HEK293 (cell line): ENCODE results near the gene ATP13A3.

Experiments used
- CTCF ChIA-PET: fragments of 350-600 bp; formaldehyde crosslinking; extraction: SDS; loops from one replicate; lab custom pipeline; 2021; ENCODE audit warnings: antibody characterized with exemption; lab: Yijun Ruan, JAX
- POLR2A ChIA-PET: fragments of 300-600 bp; formaldehyde crosslinking; extraction: SDS; loops from one replicate; lab custom pipeline; 2020; ENCODE audit warnings: antibody characterized with exemption, inconsistent platforms; lab: Yijun Ruan, JAX
- H3K27ac ChIP-seq: fragments of 200-500 bp; sonication (Bioruptor generic); 2 replicates; pipeline ENCODE4 v1.5.1; 2014; ENCODE audit warnings: low read depth, low read length, control low read depth, inconsistent platforms; ENCODE audit errors: extremely low read depth
- H3K36me3 ChIP-seq, 2 experiments: fragments of 200-500 bp in 1 of 2; sonication (Bioruptor generic) in 1 of 2; 1 replicate in 1 of 2; 2 replicates in 1 of 2; pipeline ENCODE4 v1.5.1; 2014 to 2017; ENCODE audit warnings: inconsistent platforms in 2 of 2, low read length in 2 of 2; ENCODE audit not compliant: control insufficient read depth in 2 of 2, insufficient read depth in 1 of 2
- H3K4me1 ChIP-seq: fragments of 200-500 bp; sonication (Bioruptor generic); 2 replicates; pipeline ENCODE4 v1.5.1; 2014; ENCODE audit warnings: mild to moderate bottlenecking, low read length, inconsistent platforms; ENCODE audit not compliant: control insufficient read depth, insufficient read depth
- H3K4me3 ChIP-seq: 2 replicates; pipeline ENCODE4 v1.5.1; 2011; ENCODE audit warnings: low read depth, mild to moderate bottlenecking, control low read depth, low read length, moderate library complexity
- H3K9me3 ChIP-seq: fragments of 200-500 bp; sonication (Bioruptor generic); 2 replicates; pipeline ENCODE4 v1.5.1; 2014; ENCODE audit warnings: low read depth, low read length, inconsistent platforms; ENCODE audit not compliant: control insufficient read depth, insufficient read depth
- ELK4 ChIP-seq: IDR thresholded peaks from 2 replicates; pipeline ENCODE4 v1.6.1; 2011; ENCODE audit warnings: mild to moderate bottlenecking, low read depth, low read length, borderline replicate concordance
- GLIS1 ChIP-seq: fragments of 450-650 bp; formaldehyde crosslinking; IDR thresholded peaks from 2 replicates; pipeline ENCODE4 v1.5.1; 2016; ENCODE audit warnings: missing biosample characterization, missing genetic modification characterization
- GLIS2 ChIP-seq: fragments of 450-650 bp; formaldehyde crosslinking; IDR thresholded peaks from 2 replicates; pipeline ENCODE4 v1.5.1; 2016; ENCODE audit warnings: missing biosample characterization, missing genetic modification characterization
- KLF17 ChIP-seq: fragments of 450-650 bp; formaldehyde crosslinking; IDR thresholded peaks from 2 replicates; pipeline ENCODE4 v1.5.1; 2016; ENCODE audit warnings: missing biosample characterization, missing genetic modification characterization
- SETDB1 ChIP-seq: IDR thresholded peaks from one replicate; pipeline ENCODE4 v1.6.1; 2017; ENCODE audit warnings: mild to moderate bottlenecking, low read length, moderate library complexity, mixed read lengths; ENCODE audit not compliant: insufficient read length
- SP7 ChIP-seq: fragments of 450-650 bp; formaldehyde crosslinking; IDR thresholded peaks from 2 replicates; pipeline ENCODE4 v1.5.1; 2016; ENCODE audit warnings: missing biosample characterization, missing genetic modification characterization
- TCF7L2 ChIP-seq: IDR thresholded peaks from 2 replicates; pipeline ENCODE4 v1.6.1; 2011; ENCODE audit warnings: low read depth, mild to moderate bottlenecking, inconsistent platforms, low read length, moderate library complexity, borderline replicate concordance
- WT1 ChIP-seq: fragments of 450-650 bp; formaldehyde crosslinking; IDR thresholded peaks from 2 replicates; pipeline ENCODE4 v1.5.1; 2016; ENCODE audit warnings: missing biosample characterization, missing genetic modification characterization
- ZBTB17 ChIP-seq: fragments of 450-650 bp; formaldehyde crosslinking; IDR thresholded peaks from 2 replicates; pipeline ENCODE4 v1.5.1; 2016; ENCODE audit warnings: missing biosample characterization, missing genetic modification characterization
- ZBTB7A ChIP-seq: fragments of 450-650 bp; formaldehyde crosslinking; IDR thresholded peaks from 2 replicates; pipeline ENCODE4 v1.5.1; 2016; ENCODE audit warnings: low read depth, missing biosample characterization, missing genetic modification characterization
- ZFP3 ChIP-seq: fragments of 450-650 bp; formaldehyde crosslinking; IDR thresholded peaks from 2 replicates; pipeline ENCODE4 v1.5.1; 2016; ENCODE audit warnings: low read depth, missing biosample characterization, missing genetic modification characterization
- ZNF121 ChIP-seq: fragments of 450-650 bp; formaldehyde crosslinking; IDR thresholded peaks from 2 replicates; pipeline ENCODE4 v1.5.1; 2016; ENCODE audit warnings: missing biosample characterization, missing genetic modification characterization
- ZNF133 ChIP-seq: fragments of 450-650 bp; formaldehyde crosslinking; IDR thresholded peaks from 2 replicates; pipeline ENCODE4 v1.5.1; 2016; ENCODE audit warnings: missing biosample characterization, missing genetic modification characterization
- ZNF211 ChIP-seq: fragments of 450-650 bp; formaldehyde crosslinking; IDR thresholded peaks from 2 replicates; pipeline ENCODE4 v1.5.1; 2016; ENCODE audit warnings: low read depth, missing biosample characterization, missing genetic modification characterization
- ZNF221 ChIP-seq: fragments of 450-650 bp; formaldehyde crosslinking; IDR thresholded peaks from 2 replicates; pipeline ENCODE4 v1.5.1; 2017; ENCODE audit warnings: missing biosample characterization, missing genetic modification characterization, borderline replicate concordance
- ZNF292 ChIP-seq: fragments of 450-650 bp; formaldehyde crosslinking; IDR thresholded peaks from 2 replicates; pipeline ENCODE4 v1.5.1; 2016; ENCODE audit warnings: low read depth, missing biosample characterization, missing genetic modification characterization, borderline replicate concordance
- ZNF341 ChIP-seq: fragments of 450-650 bp; formaldehyde crosslinking; IDR thresholded peaks from 2 replicates; pipeline ENCODE4; 2016; ENCODE audit warnings: low read depth, missing biosample characterization, missing genetic modification characterization
- ZNF416 ChIP-seq: fragments of 450-650 bp; formaldehyde crosslinking; IDR thresholded peaks from 2 replicates; pipeline ENCODE4 v1.5.1; 2016; ENCODE audit warnings: missing biosample characterization, missing genetic modification characterization
- ZNF433 ChIP-seq: fragments of 450-650 bp; formaldehyde crosslinking; IDR thresholded peaks from 2 replicates; pipeline ENCODE4 v1.5.1; 2016; ENCODE audit warnings: missing biosample characterization, missing genetic modification characterization, low read depth
- ZNF571 ChIP-seq: fragments of 450-650 bp; formaldehyde crosslinking; IDR thresholded peaks from 2 replicates; pipeline ENCODE4 v1.5.0; 2017; ENCODE audit warnings: missing biosample characterization, missing genetic modification characterization
- ZNF585B ChIP-seq: fragments of 450-650 bp; formaldehyde crosslinking; IDR thresholded peaks from 2 replicates; pipeline ENCODE4 v1.5.1; 2016; ENCODE audit warnings: missing biosample characterization, missing genetic modification characterization
- ZNF654 ChIP-seq: fragments of 450-650 bp; formaldehyde crosslinking; IDR thresholded peaks from 2 replicates; pipeline ENCODE4 v1.5.1; 2016; ENCODE audit warnings: low read depth, missing biosample characterization, missing genetic modification characterization
- ZNF670 ChIP-seq: fragments of 450-650 bp; formaldehyde crosslinking; IDR thresholded peaks from 2 replicates; pipeline ENCODE4 v1.5.1; 2016; ENCODE audit warnings: missing biosample characterization, missing genetic modification characterization, low read depth
- ZNF704 ChIP-seq: fragments of 450-650 bp; formaldehyde crosslinking; IDR thresholded peaks from 2 replicates; pipeline ENCODE4 v1.5.1; 2016; ENCODE audit warnings: missing biosample characterization, missing genetic modification characterization
- ZNF707 ChIP-seq: fragments of 450-650 bp; formaldehyde crosslinking; IDR thresholded peaks from 2 replicates; pipeline ENCODE4 v1.5.1; 2016; ENCODE audit warnings: missing biosample characterization, missing genetic modification characterization
- ZNF747 ChIP-seq: fragments of 450-650 bp; formaldehyde crosslinking; IDR thresholded peaks from 2 replicates; pipeline ENCODE4 v1.5.1; 2016; ENCODE audit warnings: missing biosample characterization, missing genetic modification characterization
- ZNF792 ChIP-seq: fragments of 450-650 bp; formaldehyde crosslinking; IDR thresholded peaks from 2 replicates; pipeline ENCODE4 v1.5.1; 2016; ENCODE audit warnings: missing biosample characterization, missing genetic modification characterization
- ZSCAN30 ChIP-seq: fragments of 450-650 bp; IDR thresholded peaks from 2 replicates; pipeline ENCODE4 v1.5.1; 2018; ENCODE audit warnings: missing biosample characterization, mild to moderate bottlenecking, missing genetic modification characterization, moderate library complexity
- TF ChIP-seq, protein P1 (sequence below): fragments of 450-650 bp; formaldehyde crosslinking; IDR thresholded peaks from 2 replicates; pipeline ENCODE4 v1.5.1; 2016; ENCODE audit warnings: missing biosample characterization, missing genetic modification characterization, borderline replicate concordance
- TF ChIP-seq, protein P2 (sequence below): fragments of 450-650 bp; formaldehyde crosslinking; IDR thresholded peaks from 2 replicates; pipeline ENCODE4 v1.5.1; 2017; ENCODE audit warnings: missing biosample characterization, missing genetic modification characterization

The ATP13A3 gene

GRCh38 chr3:194376241-194376560 is 110.6 kb downstream of the ATP13A3 start:
- no peak for TF ChIP-seq ZNF121 (tag by site-specific recombination)
- no peak for TF ChIP-seq ZNF133
- TF ChIP-seq ZNF416 (tag by site-specific recombination): no peak
- TF ChIP-seq ZSCAN30 (tag by site-specific recombination): no peak
- TF ChIP-seq TCF7L2: no peak
- no peak for TF ChIP-seq ZNF707 (tag by site-specific recombination)
- TF ChIP-seq, protein P1, sequence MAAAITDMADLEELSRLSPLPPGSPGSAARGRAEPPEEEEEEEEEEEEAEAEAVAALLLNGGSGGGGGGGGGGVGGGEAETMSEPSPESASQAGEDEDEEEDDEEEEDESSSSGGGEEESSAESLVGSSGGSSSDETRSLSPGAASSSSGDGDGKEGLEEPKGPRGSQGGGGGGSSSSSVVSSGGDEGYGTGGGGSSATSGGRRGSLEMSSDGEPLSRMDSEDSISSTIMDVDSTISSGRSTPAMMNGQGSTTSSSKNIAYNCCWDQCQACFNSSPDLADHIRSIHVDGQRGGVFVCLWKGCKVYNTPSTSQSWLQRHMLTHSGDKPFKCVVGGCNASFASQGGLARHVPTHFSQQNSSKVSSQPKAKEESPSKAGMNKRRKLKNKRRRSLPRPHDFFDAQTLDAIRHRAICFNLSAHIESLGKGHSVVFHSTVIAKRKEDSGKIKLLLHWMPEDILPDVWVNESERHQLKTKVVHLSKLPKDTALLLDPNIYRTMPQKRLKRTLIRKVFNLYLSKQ: no peak
- no peak for TF ChIP-seq ZNF792 (tag by site-specific recombination)
- no peak for TF ChIP-seq ZFP3 (tag by site-specific recombination)
- no peak for TF ChIP-seq ZNF433
- Histone ChIP-seq H3K27ac (no peak overlapping the region), H3K9me3 (no peaks in the 10 kb centered on the region), H3K4me3 (no peak overlapping the region), H3K4me1 (no peaks in the 10 kb centered on the region), H3K36me3 (no peaks in the 10 kb centered on the region)
- POLR2A ChIA-PET: no interaction called here
- CTCF ChIA-PET: no interaction called here

- no peak overlapping the region for H3K4me3 ChIP-seq
- ChIA-PET CTCF (no interaction called here), POLR2A (interaction anchor here (1.1 kb wide), 1 partner anchor 25 kb away, joined by 3 read pairs; no protein-coding TSS in a partner anchor)
- H3K36me3 ChIP-seq: no peaks in the 10 kb centered on the region
- no peaks in the 10 kb centered on the region for H3K9me3 ChIP-seq
- H3K27ac ChIP-seq: no peak overlapping the region
- H3K4me1 ChIP-seq: no peaks in the 10 kb centered on the region
- TF ChIP-seq ZNF221 (tag by site-specific recombination) (no peak), ELK4 (no peak), GLIS1 (tag by site-specific recombination) (no peak), GLIS2 (tag by site-specific recombination) (no peak), ZNF211 (tag by site-specific recombination) (no peak), ZNF747 (no peak), ZNF670 (no peak), ZNF292 (tag by site-specific recombination) (no peak), ZNF571 (tag by site-specific recombination) (no peak), ZNF792 (tag by site-specific recombination) (no peak), ZBTB17 (tag by site-specific recombination) (peak; percentile 49; the same call in 1 of the 2 replicates), SP7 (tag by site-specific recombination) (peak; percentile 59), KLF17 (tag by site-specific recombination) (peak; percentile 46; the same call in 1 of the 2 replicates), ZBTB7A (no peak), ZNF585B (tag by site-specific recombination) (no peak), ZNF341 (tag by site-specific recombination) (no peak), ZNF654 (tag by site-specific recombination) (no peak), WT1 (tag by site-specific recombination) (0 out of 2 replicates have a peak, but pooled peaks have one; percentile 9), ZNF704 (tag by site-specific recombination) (no peak), SETDB1 (no peak), ZNF121 (tag by site-specific recombination) (no peak)
- TF ChIP-seq, protein P2, sequence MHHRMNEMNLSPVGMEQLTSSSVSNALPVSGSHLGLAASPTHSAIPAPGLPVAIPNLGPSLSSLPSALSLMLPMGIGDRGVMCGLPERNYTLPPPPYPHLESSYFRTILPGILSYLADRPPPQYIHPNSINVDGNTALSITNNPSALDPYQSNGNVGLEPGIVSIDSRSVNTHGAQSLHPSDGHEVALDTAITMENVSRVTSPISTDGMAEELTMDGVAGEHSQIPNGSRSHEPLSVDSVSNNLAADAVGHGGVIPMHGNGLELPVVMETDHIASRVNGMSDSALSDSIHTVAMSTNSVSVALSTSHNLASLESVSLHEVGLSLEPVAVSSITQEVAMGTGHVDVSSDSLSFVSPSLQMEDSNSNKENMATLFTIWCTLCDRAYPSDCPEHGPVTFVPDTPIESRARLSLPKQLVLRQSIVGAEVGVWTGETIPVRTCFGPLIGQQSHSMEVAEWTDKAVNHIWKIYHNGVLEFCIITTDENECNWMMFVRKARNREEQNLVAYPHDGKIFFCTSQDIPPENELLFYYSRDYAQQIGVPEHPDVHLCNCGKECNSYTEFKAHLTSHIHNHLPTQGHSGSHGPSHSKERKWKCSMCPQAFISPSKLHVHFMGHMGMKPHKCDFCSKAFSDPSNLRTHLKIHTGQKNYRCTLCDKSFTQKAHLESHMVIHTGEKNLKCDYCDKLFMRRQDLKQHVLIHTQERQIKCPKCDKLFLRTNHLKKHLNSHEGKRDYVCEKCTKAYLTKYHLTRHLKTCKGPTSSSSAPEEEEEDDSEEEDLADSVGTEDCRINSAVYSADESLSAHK (tag by site-specific recombination): no peak
Observed at GRCh38 chr3:194375473-194376240, 111.1 kb downstream of the ATP13A3 start.
